HG03520 (cell line): ENCODE measurements around the gene INSC.

ENCODE experiments used
- ATAC-seq: cut with Tn5 transposase; IDR thresholded peaks from one replicate; pipeline ENCODE4 v1.9.1; 2021; ENCODE audit warnings: mild to moderate bottlenecking, moderate library complexity; ENCODE audit not compliant: unreplicated experiment

The INSC gene

DNA sequence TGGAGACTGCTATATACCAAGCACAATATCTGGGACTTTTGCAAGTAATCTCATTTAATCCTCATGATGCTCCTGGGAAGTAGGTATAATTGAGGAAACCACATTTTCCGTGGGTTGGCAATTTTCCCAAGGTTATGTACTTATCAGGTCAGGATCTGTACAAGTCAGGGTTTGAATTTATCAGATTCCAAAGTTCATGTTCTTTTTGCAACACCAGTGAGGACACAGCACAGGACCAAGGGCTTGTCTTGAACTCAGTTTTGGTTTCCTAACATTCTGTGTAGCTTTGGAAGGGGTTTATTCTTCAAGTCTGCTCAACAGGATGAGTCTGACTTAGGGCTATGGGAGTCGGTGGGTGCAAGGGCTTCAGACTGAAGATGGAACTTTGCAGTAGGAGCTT, 30.4 kb downstream of the INSC start:
- no peak for ATAC-seq

DNA sequence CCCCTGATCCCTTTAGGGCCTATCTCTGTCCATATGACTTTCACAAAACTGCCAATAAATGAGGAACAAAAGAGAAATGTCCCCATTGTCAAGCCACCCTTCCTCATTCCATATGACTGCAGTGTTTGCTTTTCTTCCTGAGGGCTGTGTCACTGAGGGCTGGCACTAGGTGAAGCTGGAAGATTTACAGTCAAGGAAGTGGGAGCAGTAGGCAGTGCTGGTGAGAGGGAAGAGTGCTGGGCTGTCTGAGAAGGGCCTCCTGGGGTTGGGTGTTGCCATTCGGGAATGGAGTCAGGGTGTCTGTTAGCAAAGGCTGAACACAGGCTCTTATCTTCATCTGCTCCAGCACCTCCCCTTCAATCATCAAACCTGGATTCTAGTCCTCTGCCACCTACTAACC, 30.9 kb downstream of the INSC start:
- ATAC-seq = no peak

GRCh38 chr11:15146271-15147003, 31.7 kb downstream of the INSC start:
- no peak for ATAC-seq

- no peak for ATAC-seq
These were observed 33.4 kb downstream of the INSC start for GRCh38 chr11:15148169-15148568.

DNA sequence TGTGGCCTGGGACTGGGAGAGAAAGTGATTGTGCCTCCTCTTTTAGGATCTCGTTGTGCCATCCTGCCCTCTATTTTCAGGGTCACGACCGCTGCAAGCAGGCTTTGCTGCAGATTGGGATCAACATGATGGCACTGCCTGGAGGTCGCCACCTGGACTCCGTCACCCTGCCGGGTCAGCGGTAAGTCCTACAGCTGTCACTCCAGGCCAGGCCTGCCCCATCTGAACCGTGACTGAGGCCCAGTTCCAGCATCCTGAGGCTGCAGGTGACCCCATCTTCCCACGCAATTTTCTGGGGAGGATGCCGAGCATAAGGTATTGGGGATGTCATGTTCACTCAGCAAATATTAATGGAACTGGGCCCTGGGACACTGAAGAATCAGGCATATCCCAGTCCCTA, 34.3 kb downstream of the INSC start:
- ATAC-seq = no peak

GRCh38 chr11:15150507-15150906, 35.8 kb downstream of the INSC start:
- ATAC-seq = no peak

DNA sequence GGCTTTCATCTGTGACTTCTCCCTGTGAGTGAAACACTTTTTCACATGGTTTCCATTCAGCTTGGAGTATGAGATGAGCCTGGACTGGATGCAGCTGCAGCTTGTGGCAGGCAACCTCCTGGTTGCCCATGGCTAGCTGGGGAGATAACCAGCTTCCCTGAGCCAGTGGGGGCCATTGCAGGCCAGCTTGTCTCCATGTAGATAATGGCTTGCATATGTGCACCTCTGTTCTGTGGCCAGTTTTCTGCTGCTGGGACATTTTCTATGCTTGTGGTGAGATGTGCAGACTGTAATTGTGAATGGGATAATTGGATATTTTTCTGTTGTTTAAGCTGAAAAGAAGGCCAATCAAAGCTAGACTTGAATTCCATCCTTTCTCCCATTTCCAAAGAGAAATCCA, 38.5 kb downstream of the INSC start:
- no peak for ATAC-seq

DNA sequence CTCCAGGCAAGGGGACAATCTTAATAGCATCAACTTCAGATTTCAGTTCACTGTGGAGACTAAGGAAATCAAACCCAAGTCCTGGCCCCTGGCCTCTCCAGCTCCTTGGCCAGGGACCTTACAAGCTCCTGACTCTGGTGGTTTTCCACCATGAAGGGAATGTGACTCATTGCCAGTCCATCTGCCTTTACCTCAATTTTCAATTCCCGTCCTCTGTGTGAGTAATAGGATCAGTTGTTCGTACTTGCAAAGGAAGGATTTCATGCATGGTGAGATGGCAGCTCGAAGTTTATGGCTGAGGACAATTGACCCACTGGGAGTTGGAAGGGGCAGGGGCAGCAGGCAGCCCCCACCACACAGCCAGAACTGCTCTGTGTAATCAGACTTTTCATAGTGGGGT, 42.5 kb downstream of the INSC start:
- ATAC-seq = no peak

GRCh38 chr11:15157606-15158137, 42.9 kb downstream of the INSC start:
- ATAC-seq = no peak

DNA sequence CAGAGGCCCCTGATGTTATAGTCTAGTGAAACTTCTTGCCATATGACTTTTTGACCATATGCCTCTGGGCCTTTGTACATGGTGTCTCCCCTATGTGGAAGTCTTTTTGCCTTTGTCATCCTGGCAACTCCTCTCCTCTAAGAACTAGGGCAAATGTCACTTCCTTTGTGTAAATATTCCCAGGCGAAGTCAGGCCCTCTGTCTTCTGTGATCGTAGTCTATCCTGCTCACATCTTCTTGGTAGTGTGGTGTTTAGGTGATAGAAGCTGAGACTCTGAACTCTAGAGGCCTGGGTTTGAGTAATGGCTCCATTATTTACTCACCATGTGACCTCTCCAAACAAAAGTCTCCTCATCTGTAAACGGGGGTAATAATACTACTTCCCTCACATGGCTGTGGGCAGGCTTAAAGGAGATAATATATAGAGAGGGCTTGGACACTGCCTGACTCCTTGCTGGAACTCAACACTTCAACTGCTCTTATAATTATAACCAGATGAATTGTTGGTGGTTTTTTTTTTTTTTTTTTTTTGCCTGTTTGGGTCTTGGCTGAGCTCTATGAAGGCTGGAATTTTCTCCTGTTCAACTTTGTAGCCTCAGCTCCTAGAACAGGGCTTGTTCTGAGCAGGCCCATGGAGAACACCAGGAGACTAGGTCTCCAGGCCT, 43.8 kb downstream of the INSC start:
- no peak for ATAC-seq

DNA sequence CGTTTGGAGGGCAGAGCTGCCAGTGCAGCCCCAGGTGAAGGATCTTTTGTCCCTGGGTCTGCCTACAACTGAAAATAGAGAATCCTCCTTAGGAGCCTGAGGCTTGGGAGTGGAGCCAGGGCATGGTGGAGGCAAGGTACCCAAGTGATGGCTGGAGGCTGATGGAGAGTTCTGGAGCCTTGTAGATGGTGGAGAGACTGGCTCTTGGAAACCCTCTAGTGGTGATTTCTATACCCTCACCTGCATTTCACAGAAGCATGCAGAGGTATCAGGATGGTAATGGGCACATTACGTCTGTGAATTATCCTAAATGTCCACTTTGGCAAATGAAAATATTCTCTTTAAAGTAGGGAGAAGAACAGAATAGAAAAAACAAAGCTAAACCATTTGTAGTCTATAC, 44.4 kb downstream of the INSC start:
- ATAC-seq = peak; percentile 80

GRCh38 chr11:15161790-15162189, 47.1 kb downstream of the INSC start:
- no peak for ATAC-seq

DNA sequence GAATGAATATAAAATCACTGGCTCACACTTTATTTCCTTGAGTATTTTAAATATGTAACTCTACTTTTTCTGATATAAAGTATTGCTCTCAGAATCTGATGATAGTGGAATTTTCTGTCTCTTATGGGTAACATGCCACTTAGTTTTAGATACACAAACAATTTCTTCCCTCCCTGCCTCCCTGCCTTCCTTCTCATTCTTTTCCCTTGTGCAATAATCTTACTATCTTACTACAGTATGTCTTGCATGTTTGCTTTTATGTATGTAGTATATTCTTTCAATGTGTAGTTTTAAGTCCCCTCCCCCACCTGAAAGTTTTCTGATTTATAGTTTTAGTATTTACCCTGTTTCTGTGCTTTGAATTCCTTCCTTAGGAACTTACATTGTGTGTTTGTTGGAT, 48.4 kb downstream of the INSC start:
- no peak for ATAC-seq

- no peak for ATAC-seq
These were observed 51.5 kb downstream of the INSC start for GRCh38 chr11:15166204-15166603.

DNA sequence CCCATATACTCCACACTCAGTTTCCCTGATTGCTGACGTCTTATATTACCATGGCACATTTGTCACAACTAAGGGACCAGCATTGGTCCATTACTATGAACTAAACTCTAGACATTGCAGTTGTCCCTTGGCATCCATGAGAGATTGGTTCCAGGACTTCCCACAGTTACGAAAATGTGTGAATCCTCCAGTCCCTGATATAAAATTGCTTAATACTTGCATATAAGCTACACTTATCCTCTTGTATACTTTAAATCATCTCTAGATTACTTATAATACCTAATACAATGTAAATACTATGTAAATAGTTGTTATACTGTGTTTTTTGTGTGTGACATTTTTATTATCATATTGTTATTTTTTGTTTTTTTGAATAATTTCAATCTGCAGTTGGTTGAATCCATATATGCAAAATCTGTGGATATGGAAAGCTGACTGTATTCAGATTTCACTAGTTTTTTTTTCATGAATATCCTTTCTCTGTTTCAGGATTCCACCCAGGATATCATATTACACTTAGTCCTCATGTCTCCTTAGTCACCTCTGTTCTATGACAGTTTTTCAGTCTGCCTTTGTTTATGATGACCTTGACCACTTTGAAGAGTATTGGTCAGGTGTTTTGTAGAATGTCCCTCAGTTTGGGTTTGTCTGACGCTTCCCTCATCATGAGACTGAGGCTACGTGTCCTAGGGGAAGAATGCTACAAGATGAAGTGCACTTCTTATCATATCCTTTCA, 55.3 kb downstream of the INSC start:
- no peak for ATAC-seq

DNA sequence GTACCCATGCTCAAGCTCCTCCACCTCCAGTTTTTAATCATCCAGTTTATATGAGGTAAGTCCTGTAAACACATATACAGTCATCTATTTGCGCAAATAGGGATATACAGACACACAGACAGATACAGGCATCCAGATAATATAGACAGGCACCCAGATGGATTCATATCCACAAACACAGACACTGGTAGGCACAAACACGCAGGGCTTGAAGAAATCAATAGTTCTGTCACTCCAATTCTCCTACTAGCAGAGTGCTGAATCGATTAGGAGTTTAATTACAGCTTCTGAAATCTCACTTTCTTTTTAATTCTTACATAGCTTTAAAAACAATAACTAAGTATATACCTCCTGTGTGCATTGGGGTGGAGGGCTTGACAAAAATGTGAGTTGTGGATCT, 56.0 kb downstream of the INSC start:
- no peak for ATAC-seq

GRCh38 chr11:15171956-15172355, 57.2 kb downstream of the INSC start:
- ATAC-seq = no peak

- ATAC-seq = no peak
These were observed 61.1 kb downstream of the INSC start for GRCh38 chr11:15175831-15176230.

DNA sequence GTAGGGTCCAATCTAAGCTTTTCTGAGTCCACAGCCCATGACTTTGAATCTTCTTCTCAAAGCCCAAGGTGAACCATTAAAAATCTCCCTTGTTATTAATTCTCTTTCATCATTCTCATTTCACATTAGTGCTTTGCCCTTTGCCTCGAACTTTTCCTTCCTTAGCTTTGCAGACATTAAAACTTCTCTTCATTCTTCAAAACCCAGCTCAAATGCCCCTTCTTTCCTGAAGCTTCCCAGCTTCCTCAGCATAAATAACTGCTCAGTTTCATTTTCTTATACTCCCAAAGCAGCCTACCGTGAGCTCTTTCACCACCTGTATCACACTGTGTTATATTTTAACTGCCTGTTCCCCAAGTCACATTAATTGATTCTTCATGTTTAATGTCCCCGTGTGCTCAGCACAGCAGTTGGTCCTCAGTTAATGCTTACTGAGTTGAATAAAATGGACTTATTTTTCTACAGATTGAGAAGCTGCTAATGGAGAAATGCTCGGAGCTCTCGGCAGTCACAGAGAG, 62.0 kb downstream of the INSC start:
- ATAC-seq = no peak

GRCh38 chr11:15177491-15177890, 62.8 kb downstream of the INSC start:
- ATAC-seq = no peak

GRCh38 chr11:15178214-15178613, 63.5 kb downstream of the INSC start:
- no peak for ATAC-seq

DNA sequence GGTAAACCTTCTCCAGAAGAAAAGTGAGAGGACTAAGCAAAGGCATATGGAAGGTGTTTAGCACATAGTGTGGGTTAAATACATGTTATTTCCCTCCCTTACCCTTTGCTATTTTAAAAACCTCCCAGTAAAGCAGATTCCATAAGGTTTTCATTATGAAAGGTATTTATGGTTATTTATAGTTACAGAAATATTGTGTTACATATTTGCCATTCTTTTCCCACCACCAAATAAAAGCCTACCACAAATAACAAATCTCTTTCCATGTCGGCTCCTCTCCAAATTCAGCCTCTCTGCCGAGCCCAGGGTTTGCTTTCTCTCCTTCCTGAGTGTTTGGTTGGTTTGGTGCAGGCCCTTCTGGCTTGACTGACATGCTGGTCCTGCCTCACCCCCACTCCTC, 64.4 kb downstream of the INSC start:
- ATAC-seq = no peak
